WTC11 (cell line): ENCODE measurements around the gene FXYD6. TPM values are rescaled to one million over a fixed set of nuclear protein-coding genes. Genes with fewer than 3 reads are reported as not detected.
A peak's percentile ranks its signal among the peaks of the same experiment; 100 is the strongest.

ENCODE experiments used
- ATAC-seq: fragments of 200-7000 bp; cut with Tn5 transposase; 2 replicates; pipeline ENCODE4 v1.10.0; 2021; ENCODE audit warnings: mild to moderate bottlenecking, moderate library complexity
- CTCF ChIA-PET: fragments of 300-600 bp; sonication (Branson Sonifier 250); formaldehyde crosslinking; loops from one replicate; lab custom pipeline; 2021; ENCODE audit warnings: antibody characterized with exemption; lab: Charles Lee
- POLR2A ChIA-PET: fragments of 350-600 bp; sonication (Branson Sonifier 250); formaldehyde crosslinking; loops from one replicate; lab custom pipeline; 2021; ENCODE audit warnings: antibody characterized with exemption; lab: Charles Lee
- DNase-seq: peaks from one replicate; pipeline ENCODE4 v3.0.0; 2021; ENCODE audit warnings: low spot score
- H3K27ac Mint-ChIP-seq: 2 replicates; pipeline ENCODE4 v1.8.0; 2021; ENCODE audit warnings: mixed read lengths
- H3K27me3 Mint-ChIP-seq: 2 replicates; pipeline ENCODE4 v1.8.0; 2021; ENCODE audit warnings: low read depth, mild to moderate bottlenecking, moderate library complexity, mixed read lengths
- H3K36me3 Mint-ChIP-seq: 2 replicates; pipeline ENCODE4 v1.8.0; 2021; ENCODE audit warnings: mixed read lengths
- H3K4me1 Mint-ChIP-seq: 2 replicates; pipeline ENCODE4 v1.8.0; 2022; ENCODE audit warnings: mixed read lengths
- H3K4me3 Mint-ChIP-seq: 2 replicates; pipeline ENCODE4 v1.8.0; 2021; ENCODE audit warnings: mild to moderate bottlenecking, moderate library complexity, mixed read lengths
- H3K9me3 Mint-ChIP-seq: 2 replicates; pipeline ENCODE4 v1.8.0; 2021; ENCODE audit warnings: mixed read lengths
- ARID4B ChIP-seq: sonication (generic); formaldehyde crosslinking; IDR thresholded peaks from 2 replicates; pipeline ENCODE4 v1.8.0; 2023; ENCODE audit warnings: missing genetic modification reagents, mild to moderate bottlenecking, borderline replicate concordance
- E2F4 ChIP-seq: sonication (generic); formaldehyde crosslinking; IDR thresholded peaks from 2 replicates; pipeline ENCODE4 v1.8.1; 2022; ENCODE audit warnings: low read depth, mild to moderate bottlenecking, moderate library complexity, missing genetic modification reagents, borderline replicate concordance
- ESRRA ChIP-seq: sonication (generic); formaldehyde crosslinking; IDR thresholded peaks from 2 replicates; pipeline ENCODE4 v1.8.1; 2022; ENCODE audit warnings: mild to moderate bottlenecking, missing genetic modification reagents, borderline replicate concordance
- FOXJ3 ChIP-seq: sonication (generic); formaldehyde crosslinking; IDR thresholded peaks from 2 replicates; pipeline ENCODE4 v1.9.0; 2021; ENCODE audit warnings: missing genetic modification reagents, mild to moderate bottlenecking, borderline replicate concordance
- GABPB1 ChIP-seq: sonication (generic); formaldehyde crosslinking; IDR thresholded peaks from 2 replicates; pipeline ENCODE4 v1.8.1; 2023; ENCODE audit warnings: mild to moderate bottlenecking, missing genetic modification reagents
- GRHL2 ChIP-seq: fragments of 250-450 bp; sonication (Bioruptor Pico); IDR thresholded peaks from 2 replicates; pipeline ENCODE4 v1.8.0; 2022; ENCODE audit warnings: mild to moderate bottlenecking, moderate library complexity; ENCODE audit not compliant: insufficient replicate concordance, severe bottlenecking
- HMGA2 ChIP-seq: fragments of 250-450 bp; sonication (Bioruptor Pico); IDR thresholded peaks from 2 replicates; pipeline ENCODE4 v1.4.0; 2021; ENCODE audit warnings: mild to moderate bottlenecking, moderate library complexity
- IRF1 ChIP-seq: sonication (generic); formaldehyde crosslinking; IDR thresholded peaks from 2 replicates; pipeline ENCODE4 v1.8.0; 2023; ENCODE audit warnings: missing genetic modification reagents
- MXD4 ChIP-seq: fragments of 250-450 bp; sonication (Bioruptor Pico); IDR thresholded peaks from 2 replicates; pipeline ENCODE4 v1.8.0; 2021; ENCODE audit warnings: mild to moderate bottlenecking, moderate library complexity, borderline replicate concordance
- MYBL2 ChIP-seq: sonication (generic); formaldehyde crosslinking; IDR thresholded peaks from 2 replicates; pipeline ENCODE4 v1.8.1; 2023; ENCODE audit warnings: mild to moderate bottlenecking, moderate library complexity, missing genetic modification reagents
- NFATC4 ChIP-seq: fragments of 250-450 bp; sonication (Bioruptor Pico); IDR thresholded peaks from 2 replicates; pipeline ENCODE4 v1.9.0; 2021; ENCODE audit warnings: mild to moderate bottlenecking
- NR1H2 ChIP-seq: sonication (generic); formaldehyde crosslinking; IDR thresholded peaks from 2 replicates; pipeline ENCODE4 v1.9.0; 2021; ENCODE audit warnings: mild to moderate bottlenecking, moderate library complexity, missing genetic modification reagents
- PRDM15 ChIP-seq: sonication (generic); formaldehyde crosslinking; IDR thresholded peaks from 2 replicates; pipeline ENCODE4 v1.8.0; 2022; ENCODE audit warnings: missing genetic modification reagents
- TP53 ChIP-seq: sonication (generic); formaldehyde crosslinking; IDR thresholded peaks from 2 replicates; pipeline ENCODE4 v1.8.1; 2023; ENCODE audit warnings: mild to moderate bottlenecking, missing genetic modification reagents
- ZBTB21 ChIP-seq: sonication (generic); formaldehyde crosslinking; IDR thresholded peaks from 2 replicates; pipeline ENCODE4 v1.8.1; 2023; ENCODE audit warnings: mild to moderate bottlenecking, missing genetic modification reagents, borderline replicate concordance
- ZNF121 ChIP-seq: sonication (generic); formaldehyde crosslinking; IDR thresholded peaks from 2 replicates; pipeline ENCODE4 v1.8.0; 2023; ENCODE audit warnings: missing genetic modification reagents
- ZNF317 ChIP-seq: sonication (generic); formaldehyde crosslinking; IDR thresholded peaks from 2 replicates; pipeline ENCODE4 v1.8.1; 2023; ENCODE audit warnings: low read depth, mild to moderate bottlenecking, moderate library complexity, missing genetic modification reagents, borderline replicate concordance
- ZNF416 ChIP-seq: fragments of 250-450 bp; sonication (Bioruptor Pico); IDR thresholded peaks from 2 replicates; pipeline ENCODE4 v1.9.0; 2021; ENCODE audit warnings: mild to moderate bottlenecking, inconsistent platforms
- ZNF423 ChIP-seq: fragments of 250-450 bp; sonication (Bioruptor Pico); IDR thresholded peaks from 2 replicates; pipeline ENCODE4 v2.1.2; 2022; ENCODE audit warnings: mild to moderate bottlenecking, moderate library complexity
- total RNA-seq: library from RNA; stranded (reverse); gene quantifications from 3 replicates; pipeline ENCODE4 v1.2.3, GENCODE V29; 2021
- TF ChIP-seq, protein P1 (sequence below): fragments of 250-450 bp; sonication (Bioruptor Pico); IDR thresholded peaks from 2 replicates; pipeline ENCODE4 v1.9.0; 2021; ENCODE audit warnings: mild to moderate bottlenecking
- TF ChIP-seq, protein P2 (sequence below): sonication (generic); formaldehyde crosslinking; IDR thresholded peaks from 2 replicates; pipeline ENCODE4 v1.8.0; 2022; ENCODE audit warnings: mild to moderate bottlenecking, missing genetic modification reagents
- TF ChIP-seq, protein P3 (sequence below): sonication (generic); formaldehyde crosslinking; conservative IDR thresholded peaks from 2 replicates; pipeline ENCODE4 v1.8.1; 2022; ENCODE audit warnings: mild to moderate bottlenecking, missing genetic modification reagents

The FXYD6 gene
- total RNA-seq, 1 experiment from 2014 or later = 26.2 TPM

- no peak overlapping the region for H3K27ac Mint-ChIP-seq
- H3K4me1 Mint-ChIP-seq = peaks cover 29% of the 10 kb centered on the region
- H3K9me3 Mint-ChIP-seq = no peaks in the 10 kb centered on the region
- TF ChIP-seq, protein P1, sequence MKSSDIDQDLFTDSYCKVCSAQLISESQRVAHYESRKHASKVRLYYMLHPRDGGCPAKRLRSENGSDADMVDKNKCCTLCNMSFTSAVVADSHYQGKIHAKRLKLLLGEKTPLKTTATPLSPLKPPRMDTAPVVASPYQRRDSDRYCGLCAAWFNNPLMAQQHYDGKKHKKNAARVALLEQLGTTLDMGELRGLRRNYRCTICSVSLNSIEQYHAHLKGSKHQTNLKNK (CRISPR knock-in tag) = no peak
- TF ChIP-seq GABPB1 (CRISPR knock-in tag) (no peak), IRF1 (CRISPR knock-in tag) (no peak), ZNF317 (CRISPR knock-in tag) (no peak), NFATC4 (CRISPR knock-in tag) (no peak), ZNF121 (CRISPR knock-in tag) (no peak), GRHL2 (CRISPR knock-in tag) (no peak), ZNF416 (CRISPR knock-in tag) (no peak), HMGA2 (CRISPR knock-in tag) (no peak), MYBL2 (CRISPR knock-in tag) (no peak), PRDM15 (CRISPR knock-in tag) (no peak), TP53 (CRISPR knock-in tag) (no peak), ESRRA (CRISPR knock-in tag) (no peak)
- TF ChIP-seq, protein P2, sequence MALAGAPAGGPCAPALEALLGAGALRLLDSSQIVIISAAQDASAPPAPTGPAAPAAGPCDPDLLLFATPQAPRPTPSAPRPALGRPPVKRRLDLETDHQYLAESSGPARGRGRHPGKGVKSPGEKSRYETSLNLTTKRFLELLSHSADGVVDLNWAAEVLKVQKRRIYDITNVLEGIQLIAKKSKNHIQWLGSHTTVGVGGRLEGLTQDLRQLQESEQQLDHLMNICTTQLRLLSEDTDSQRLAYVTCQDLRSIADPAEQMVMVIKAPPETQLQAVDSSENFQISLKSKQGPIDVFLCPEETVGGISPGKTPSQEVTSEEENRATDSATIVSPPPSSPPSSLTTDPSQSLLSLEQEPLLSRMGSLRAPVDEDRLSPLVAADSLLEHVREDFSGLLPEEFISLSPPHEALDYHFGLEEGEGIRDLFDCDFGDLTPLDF (CRISPR knock-in tag) = no peak
- ATAC-seq = no peak
- DNase-seq = no peak
- no peak overlapping the region for H3K4me3 Mint-ChIP-seq
- CTCF ChIA-PET = interaction anchor here (2.2 kb wide), 1 partner anchor 42 kb away, joined by 16 read pairs; no protein-coding TSS in a partner anchor
- peaks cover 21% of the 10 kb centered on the region for H3K27me3 Mint-ChIP-seq
- H3K36me3 Mint-ChIP-seq = no peaks in the 10 kb centered on the region
- POLR2A ChIA-PET = no interaction called here
Measured at GRCh38 chr11:117862753-117863152, 13.7 kb downstream of the FXYD6 start.

DNA sequence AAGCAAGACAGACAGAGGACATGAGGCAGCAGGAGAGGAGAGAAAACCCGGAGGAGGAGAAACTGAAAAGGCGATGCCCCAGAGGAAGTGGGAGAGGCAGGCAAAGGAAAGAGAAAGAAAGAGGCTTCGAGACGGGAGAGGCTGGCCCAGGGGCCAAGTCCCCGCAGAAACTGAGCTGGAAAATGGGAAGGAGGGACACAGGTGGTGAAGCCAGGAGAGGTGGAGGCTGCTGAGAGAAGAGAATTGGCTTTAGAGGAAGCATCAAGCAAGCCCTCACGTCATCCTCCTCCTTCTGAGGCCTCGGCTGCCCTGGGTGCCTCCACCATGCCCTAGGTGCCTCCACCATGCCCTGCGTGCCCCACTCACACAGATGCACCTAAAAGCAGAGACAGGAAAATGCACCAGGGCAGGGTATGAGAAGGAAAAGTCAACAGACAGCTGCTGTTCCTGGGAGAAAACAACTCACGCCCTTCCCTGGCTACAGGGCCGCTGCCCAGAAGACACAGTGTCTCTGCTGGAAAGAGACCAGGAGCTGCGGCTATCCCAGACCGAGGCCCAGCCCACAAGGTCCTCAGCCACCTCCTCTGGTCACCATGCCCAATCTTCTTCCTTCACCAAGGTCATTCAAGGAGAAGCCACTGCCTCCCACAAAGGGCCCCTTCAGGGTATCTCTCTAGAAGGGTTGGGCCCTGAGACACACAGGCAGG, 14.3 kb downstream of the FXYD6 start:
- Mint-ChIP-seq H3K27ac (peak overlapping the region; percentile 43), H3K4me3 (no peak overlapping the region), H3K9me3 (no peaks in the 10 kb centered on the region), H3K36me3 (no peaks in the 10 kb centered on the region), H3K4me1 (peaks cover 25% of the 10 kb centered on the region), H3K27me3 (peaks cover 15% of the 10 kb centered on the region)
- DNase-seq (no peak), ATAC-seq (no peak)
- ChIA-PET CTCF (interaction anchor here (1.0 to 3.3 kb wide), 12 partner anchors 14 to 309 kb away, joined by 3 to 35 read pairs (median 4); partner anchors contain the start of gene FXYD6), POLR2A (no interaction called here)
- TF ChIP-seq ZNF423 (CRISPR knock-in tag) (no peak), ZBTB21 (no peak), ARID4B (CRISPR knock-in tag) (no peak), MYBL2 (CRISPR knock-in tag) (no peak), MXD4 (CRISPR knock-in tag) (no peak), NR1H2 (CRISPR knock-in tag) (no peak), E2F4 (CRISPR knock-in tag) (no peak), ZNF121 (CRISPR knock-in tag) (no peak), FOXJ3 (CRISPR knock-in tag) (no peak)
- TF ChIP-seq, protein P3, sequence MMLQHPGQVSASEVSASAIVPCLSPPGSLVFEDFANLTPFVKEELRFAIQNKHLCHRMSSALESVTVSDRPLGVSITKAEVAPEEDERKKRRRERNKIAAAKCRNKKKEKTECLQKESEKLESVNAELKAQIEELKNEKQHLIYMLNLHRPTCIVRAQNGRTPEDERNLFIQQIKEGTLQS (CRISPR knock-in tag) = no peak
